Stimulated activated naive CD8-positive, alpha-beta T cell treated with anti-CD3 and anti-CD28 coated beads, Interleukin-15, Interleukin-2, amounts not matched to agents 100 ng/mL and 50 ng/mL, for 24 hours (primary cell): ENCODE measurements around the gene KIAA1755.
"Not testable (repeated sequence)": the region's sequence is repeated elsewhere in the genome, so short reads cannot be mapped to it uniquely, and the experiment has no call there.

Source experiments
- H3K27ac Mint-ChIP-seq: one replicate; pipeline ENCODE4 v1.8.0; 2021; ENCODE audit warnings: mild to moderate bottlenecking, mixed read lengths
- H3K27me3 Mint-ChIP-seq: one replicate; pipeline ENCODE4 v1.8.0; 2021; ENCODE audit warnings: mixed read lengths
- H3K36me3 Mint-ChIP-seq: one replicate; pipeline ENCODE4 v1.8.0; 2021; ENCODE audit warnings: low read depth, mixed read lengths
- H3K4me1 Mint-ChIP-seq: one replicate; pipeline ENCODE4 v1.8.0; 2021; ENCODE audit warnings: low read depth, mixed read lengths
- H3K4me3 Mint-ChIP-seq: one replicate; pipeline ENCODE4 v1.8.0; 2021; ENCODE audit warnings: mild to moderate bottlenecking, mixed read lengths
- H3K9me3 Mint-ChIP-seq: one replicate; pipeline ENCODE4 v1.8.0; 2021; ENCODE audit warnings: mixed read lengths

The KIAA1755 gene

DNA sequence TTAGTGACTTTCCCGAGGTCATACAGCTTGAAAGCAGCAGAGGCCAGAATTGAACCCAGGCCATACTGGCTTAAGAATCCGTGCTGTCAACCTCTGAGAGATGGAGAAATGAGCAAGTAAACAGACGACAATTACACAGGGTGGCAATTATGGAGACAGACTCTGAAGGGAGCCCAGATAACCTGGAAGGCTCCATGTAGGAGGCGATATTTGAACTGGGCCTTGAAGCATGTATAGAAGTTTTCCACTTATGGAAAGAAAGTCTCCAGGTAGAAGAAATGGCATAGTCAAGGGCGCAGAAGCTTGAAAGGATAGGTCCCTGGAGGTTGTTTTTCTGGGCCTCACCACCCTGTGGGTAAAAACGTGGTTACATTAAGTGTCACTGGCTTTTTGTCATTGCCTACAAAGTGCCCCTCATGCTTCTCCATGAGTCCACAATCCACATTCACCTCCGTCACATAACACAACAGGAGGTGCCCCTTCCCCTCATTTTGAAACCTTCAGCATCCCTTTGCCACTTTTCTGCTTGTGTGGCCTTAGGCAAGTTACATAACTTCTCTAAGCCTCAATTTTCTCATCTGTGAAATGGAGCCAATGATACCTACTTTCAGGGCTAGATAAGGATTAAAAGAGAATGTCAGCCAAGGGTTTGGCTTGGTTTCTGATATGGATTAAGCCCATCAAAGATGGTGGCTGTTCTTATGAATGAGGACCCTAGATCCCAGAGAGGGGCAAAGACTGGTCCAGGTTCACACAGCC is 37.6 kb upstream of the KIAA1755 start:
- Mint-ChIP-seq H3K27ac (no peak overlapping the region), H3K4me1 (peaks cover 3% of the 10 kb centered on the region), H3K4me3 (no peak overlapping the region), H3K9me3 (no peaks in the 10 kb centered on the region), H3K36me3 (no peaks in the 10 kb centered on the region), H3K27me3 (peaks cover 33% of the 10 kb centered on the region)

- H3K9me3 Mint-ChIP-seq, result no peaks in the 10 kb centered on the region
- H3K4me1 Mint-ChIP-seq, result no peaks in the 10 kb centered on the region
- no peak overlapping the region for H3K27ac Mint-ChIP-seq
- no peak overlapping the region for H3K4me3 Mint-ChIP-seq
- no peaks in the 10 kb centered on the region for H3K36me3 Mint-ChIP-seq
- H3K27me3 Mint-ChIP-seq, result peaks cover 24% of the 10 kb centered on the region
Observed at GRCh38 chr20:38296433-38296832, 35.9 kb upstream of the KIAA1755 start.

GRCh38 chr20:38295811-38296210 is 35.3 kb upstream of the KIAA1755 start:
- H3K4me1 Mint-ChIP-seq, result no peaks in the 10 kb centered on the region
- no peak overlapping the region for H3K4me3 Mint-ChIP-seq
- H3K27ac Mint-ChIP-seq, result no peak overlapping the region
- no peaks in the 10 kb centered on the region for H3K36me3 Mint-ChIP-seq
- no peaks in the 10 kb centered on the region for H3K9me3 Mint-ChIP-seq
- H3K27me3 Mint-ChIP-seq, result peaks cover 17% of the 10 kb centered on the region

- no peak overlapping the region for H3K4me3 Mint-ChIP-seq
- H3K27me3 Mint-ChIP-seq, result peaks cover 17% of the 10 kb centered on the region
- H3K36me3 Mint-ChIP-seq, result no peaks in the 10 kb centered on the region
- H3K27ac Mint-ChIP-seq, result no peak overlapping the region
- H3K4me1 Mint-ChIP-seq, result no peaks in the 10 kb centered on the region
- no peaks in the 10 kb centered on the region for H3K9me3 Mint-ChIP-seq
Observed at GRCh38 chr20:38294076-38294591, 33.6 kb upstream of the KIAA1755 start.

DNA sequence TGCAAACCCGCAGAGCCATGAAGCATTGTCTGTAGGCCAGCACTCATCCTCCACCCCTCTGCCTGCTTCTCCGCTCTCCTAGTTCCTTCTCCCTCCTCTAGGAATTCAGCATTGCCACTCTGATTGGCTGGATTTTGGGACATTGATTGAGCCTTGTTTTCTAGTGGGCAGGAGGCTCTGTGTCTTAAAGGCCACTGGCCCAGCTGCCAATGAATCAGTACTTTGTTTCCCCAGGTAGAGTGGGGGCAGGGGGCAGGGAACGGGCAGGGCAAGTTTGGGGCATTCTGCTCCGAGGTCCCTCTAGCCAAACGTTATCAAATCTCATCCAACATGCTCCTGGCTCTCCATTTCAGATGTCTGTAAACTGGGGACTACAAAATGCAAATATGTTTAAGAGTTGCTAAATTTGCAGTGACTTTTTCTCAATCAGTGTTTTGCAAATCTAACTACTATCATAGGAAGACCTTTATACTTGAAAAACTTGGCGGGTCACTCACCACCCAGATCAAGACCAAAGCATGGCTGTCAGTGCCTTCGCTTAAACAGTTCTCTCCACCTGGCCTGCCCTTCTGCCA is 33.0 kb upstream of the KIAA1755 start:
- Mint-ChIP-seq H3K4me3 (no peak overlapping the region), H3K27me3 (peaks cover 18% of the 10 kb centered on the region), H3K9me3 (no peaks in the 10 kb centered on the region), H3K4me1 (no peaks in the 10 kb centered on the region), H3K27ac (no peak overlapping the region), H3K36me3 (no peaks in the 10 kb centered on the region)

GRCh38 chr20:38291966-38292365 is 31.4 kb upstream of the KIAA1755 start:
- Mint-ChIP-seq H3K9me3 (no peaks in the 10 kb centered on the region), H3K27me3 (peaks cover 29% of the 10 kb centered on the region), H3K4me3 (no peak overlapping the region), H3K36me3 (no peaks in the 10 kb centered on the region), H3K4me1 (no peaks in the 10 kb centered on the region), H3K27ac (no peak overlapping the region)

GRCh38 chr20:38290829-38291814 is 30.6 kb upstream of the KIAA1755 start:
- H3K27ac Mint-ChIP-seq, result no peak overlapping the region
- H3K9me3 Mint-ChIP-seq, result no peaks in the 10 kb centered on the region
- peaks cover 32% of the 10 kb centered on the region for H3K27me3 Mint-ChIP-seq
- no peaks in the 10 kb centered on the region for H3K36me3 Mint-ChIP-seq
- H3K4me3 Mint-ChIP-seq, result no peak overlapping the region
- H3K4me1 Mint-ChIP-seq, result no peaks in the 10 kb centered on the region

DNA sequence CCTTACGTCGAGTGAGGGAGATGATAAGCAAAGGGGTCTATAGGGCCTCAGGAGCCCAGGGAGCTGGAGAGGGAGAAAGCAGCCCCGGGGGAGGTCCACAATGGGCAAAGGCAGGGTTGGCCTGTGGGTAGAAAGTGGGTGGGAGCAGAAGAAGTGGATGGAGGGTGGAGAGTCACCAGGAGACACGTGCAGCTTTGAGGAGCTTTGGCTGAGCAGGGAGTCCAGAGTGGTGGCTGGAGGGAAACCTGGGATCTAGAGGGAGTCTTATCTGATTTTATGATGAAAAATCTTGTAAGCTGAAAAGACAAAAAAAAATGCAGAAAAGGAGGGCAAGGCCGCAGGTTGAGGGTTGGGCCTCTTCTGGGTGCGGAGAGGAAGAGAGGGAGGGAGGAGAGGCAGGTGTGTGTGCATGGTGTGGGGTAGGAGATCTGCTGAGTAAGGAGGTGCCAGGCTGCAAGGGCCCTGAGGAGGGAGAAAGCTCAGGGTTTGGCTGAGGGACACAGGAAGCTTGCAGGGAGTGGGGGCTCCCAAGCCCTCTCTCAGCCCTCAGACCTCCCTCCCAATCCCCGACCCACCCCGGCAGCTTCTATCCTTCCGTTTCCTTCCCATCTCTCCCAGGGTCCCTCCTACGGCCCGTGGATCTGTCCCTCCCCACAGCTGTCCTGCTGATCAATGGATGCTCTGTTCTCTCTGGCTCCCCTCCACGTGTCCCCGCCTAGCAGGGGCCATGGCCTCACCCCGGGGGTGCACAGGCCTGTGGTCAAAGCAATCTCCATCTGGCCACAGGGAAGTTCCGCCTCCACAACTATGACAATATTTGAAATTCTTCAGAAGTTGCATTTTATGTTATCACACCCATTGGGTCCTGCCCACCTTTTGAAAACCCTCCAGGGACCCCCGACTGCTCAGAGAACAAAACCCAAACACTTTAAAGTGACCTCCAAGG is 26.3 kb upstream of the KIAA1755 start:
- Mint-ChIP-seq H3K36me3 (no peaks in the 10 kb centered on the region), H3K4me3 (no peak overlapping the region), H3K9me3 (no peaks in the 10 kb centered on the region), H3K27me3 (peaks cover 29% of the 10 kb centered on the region), H3K4me1 (no peaks in the 10 kb centered on the region), H3K27ac (no peak overlapping the region)

- H3K36me3 Mint-ChIP-seq, result no peaks in the 10 kb centered on the region
- peaks cover 23% of the 10 kb centered on the region for H3K27me3 Mint-ChIP-seq
- no peaks in the 10 kb centered on the region for H3K9me3 Mint-ChIP-seq
- no peaks in the 10 kb centered on the region for H3K4me1 Mint-ChIP-seq
- no peak overlapping the region for H3K4me3 Mint-ChIP-seq
- no peak overlapping the region for H3K27ac Mint-ChIP-seq
Observed at GRCh38 chr20:38284893-38285444, 24.4 kb upstream of the KIAA1755 start.

DNA sequence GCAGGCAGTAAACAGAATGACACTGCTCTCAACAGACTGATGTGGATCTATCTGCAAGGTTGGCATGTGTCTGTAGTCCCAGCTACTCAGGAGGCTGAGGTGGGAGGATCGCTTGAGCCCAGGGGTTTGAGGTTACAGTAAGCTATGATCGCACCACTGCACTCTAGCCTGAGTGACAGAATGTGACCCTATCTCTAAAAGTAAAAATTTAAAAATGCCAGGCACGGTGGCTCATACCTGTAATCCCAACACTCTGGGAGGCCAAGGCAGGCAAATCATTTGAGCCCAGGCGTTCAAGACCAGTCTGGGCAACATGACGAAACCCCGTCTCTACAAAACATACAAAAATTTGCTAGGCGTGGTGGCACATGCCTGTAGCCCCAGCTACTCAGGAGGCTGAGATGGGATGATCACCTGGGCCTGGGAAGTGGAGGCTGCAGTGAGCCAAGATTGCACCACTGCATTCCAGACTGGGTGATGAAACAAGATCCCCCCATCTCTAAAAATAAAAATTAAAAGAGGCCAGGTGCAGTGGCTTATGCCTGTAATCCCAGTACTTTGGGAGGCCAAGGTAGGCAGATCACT is 23.6 kb upstream of the KIAA1755 start:
- not testable (repeated sequence) for H3K9me3 Mint-ChIP-seq, H3K4me3 Mint-ChIP-seq, H3K36me3 Mint-ChIP-seq, H3K4me1 Mint-ChIP-seq, H3K27ac Mint-ChIP-seq
- peaks cover 23% of the 10 kb centered on the region for H3K27me3 Mint-ChIP-seq

DNA sequence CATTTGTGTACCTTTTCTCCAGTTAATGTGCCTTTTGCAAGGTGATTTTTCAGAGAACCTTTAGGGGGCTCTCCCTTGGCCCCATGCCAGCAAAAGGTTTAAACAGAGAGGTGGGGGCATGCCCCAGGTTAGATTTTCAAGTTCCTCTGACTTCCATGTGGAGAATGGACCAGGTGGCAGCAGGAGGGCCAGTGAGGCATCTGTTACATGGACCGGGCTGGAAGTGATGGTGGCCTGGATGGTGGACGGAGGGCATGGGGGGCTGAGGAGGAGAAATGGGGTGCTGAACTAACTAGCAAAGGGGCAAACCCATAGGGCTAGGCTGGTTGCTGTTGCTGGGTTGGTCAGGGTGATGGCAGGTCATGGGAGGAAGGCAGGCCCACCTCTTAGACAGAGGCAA is 22.7 kb upstream of the KIAA1755 start:
- Mint-ChIP-seq H3K27ac (no peak overlapping the region), H3K27me3 (peaks cover 25% of the 10 kb centered on the region), H3K4me1 (no peaks in the 10 kb centered on the region), H3K9me3 (no peaks in the 10 kb centered on the region), H3K36me3 (no peaks in the 10 kb centered on the region), H3K4me3 (no peak overlapping the region)

- not testable (repeated sequence) for H3K27ac Mint-ChIP-seq, H3K4me3 Mint-ChIP-seq, H3K4me1 Mint-ChIP-seq, H3K36me3 Mint-ChIP-seq, H3K9me3 Mint-ChIP-seq
- peaks cover 12% of the 10 kb centered on the region for H3K27me3 Mint-ChIP-seq
Observed at GRCh38 chr20:38281176-38281915, 20.8 kb upstream of the KIAA1755 start.

- Mint-ChIP-seq H3K27me3 (peaks cover 5% of the 10 kb centered on the region), H3K27ac (no peak overlapping the region), H3K36me3 (no peaks in the 10 kb centered on the region), H3K4me1 (no peaks in the 10 kb centered on the region), H3K4me3 (no peak overlapping the region), H3K9me3 (no peaks in the 10 kb centered on the region)
Observed at GRCh38 chr20:38278763-38279162, 18.2 kb upstream of the KIAA1755 start.
